GM18505 (cell line): ENCODE measurements around the gene ZSCAN5C.
"Not testable (repeated sequence)": the region's sequence is repeated elsewhere in the genome, so short reads cannot be mapped to it uniquely, and the experiment has no call there.

Experiments used
- ATAC-seq: cut with Tn5 transposase; IDR thresholded peaks from one replicate; pipeline ENCODE4 v1.9.1; 2021; ENCODE audit not compliant: unreplicated experiment
- POLR2A ChIP-seq: IDR thresholded peaks from 4 replicates; pipeline ENCODE4 v1.6.1; 2011; ENCODE audit warnings: borderline replicate concordance; ENCODE audit not compliant: insufficient read depth, insufficient read length; ENCODE audit errors: extremely low read depth

Gene ZSCAN5C

GRCh38 chr19:56201973-56202372 is at the start of gene ZSCAN5C:
TSS of gene ZSCAN5C (plus strand) at chr19:56202273. CDS start at chr19:56205914, 3,641 bp downstream.
- no peak for TF ChIP-seq POLR2A
- ATAC-seq: no peak

GRCh38 chr19:56152644-56153043 is 49.4 kb upstream of the ZSCAN5C start:
- TF ChIP-seq POLR2A: no peak
- ATAC-seq: no peak

GRCh38 chr19:56153507-56153906 is 48.6 kb upstream of the ZSCAN5C start:
- no peak for TF ChIP-seq POLR2A
- ATAC-seq: no peak

- no peak for TF ChIP-seq POLR2A
- ATAC-seq: no peak
These were observed 46.9 kb upstream of the ZSCAN5C start for GRCh38 chr19:56155124-56155687.

- ATAC-seq: no peak
- no peak for TF ChIP-seq POLR2A
These were observed 45.3 kb upstream of the ZSCAN5C start for GRCh38 chr19:56156768-56157167.

GRCh38 chr19:56158170-56158757 is 43.8 kb upstream of the ZSCAN5C start:
- no peak for ATAC-seq
- TF ChIP-seq POLR2A: no peak

- TF ChIP-seq POLR2A: no peak
- no peak for ATAC-seq
These were observed 43.0 kb upstream of the ZSCAN5C start for GRCh38 chr19:56159009-56159559.

- TF ChIP-seq POLR2A: no peak
- no peak for ATAC-seq
These were observed 42.3 kb upstream of the ZSCAN5C start for GRCh38 chr19:56159622-56160271.

GRCh38 chr19:56161534-56161933 is 40.5 kb upstream of the ZSCAN5C start:
- TF ChIP-seq POLR2A: no peak
- ATAC-seq: no peak

- ATAC-seq: no peak
- TF ChIP-seq POLR2A: no peak
These were observed 39.8 kb upstream of the ZSCAN5C start for GRCh38 chr19:56162258-56162657.

GRCh38 chr19:56163097-56163496 is 39.0 kb upstream of the ZSCAN5C start:
- TF ChIP-seq POLR2A: no peak
- ATAC-seq: no peak

GRCh38 chr19:56167064-56167578 is 35.0 kb upstream of the ZSCAN5C start:
- ATAC-seq: no peak
- TF ChIP-seq POLR2A: no peak

GRCh38 chr19:56170261-56170660 is 31.8 kb upstream of the ZSCAN5C start:
- no peak for TF ChIP-seq POLR2A
- ATAC-seq: no peak

- ATAC-seq: no peak
- no peak for TF ChIP-seq POLR2A
These were observed 28.0 kb upstream of the ZSCAN5C start for GRCh38 chr19:56174086-56174485.

- TF ChIP-seq POLR2A: no peak
- ATAC-seq: no peak
These were observed 27.5 kb upstream of the ZSCAN5C start for GRCh38 chr19:56174550-56174949.

GRCh38 chr19:56175861-56176307 is 26.2 kb upstream of the ZSCAN5C start, which contains the start of gene GALP:
TSS of gene GALP (plus strand) at chr19:56176008. CDS start at chr19:56177109, 1,101 bp downstream.
- not testable (repeated sequence) for ATAC-seq

GRCh38 chr19:56176310-56176709 is 25.8 kb upstream of the ZSCAN5C start:
- ATAC-seq: not testable (repeated sequence)
